Gastroesophageal sphincter (tissue), 3 donors: ENCODE measurements around the gene CST7.

Source experiments
- POLR2A ChIP-seq, 2 donors: fragments of 450-650 bp; IDR thresholded peaks; one replicate each; pipeline ENCODE4 v1.6.1; 2017; ENCODE audit warnings: antibody characterized with exemption in 2 of 2, mild to moderate bottlenecking in 2 of 2, moderate library complexity in 1 of 2
- POLR2AphosphoS5 ChIP-seq: sonication (generic); formaldehyde crosslinking; IDR thresholded peaks from one replicate; pipeline ENCODE4 v1.6.1; 2017; ENCODE audit warnings: antibody characterized with exemption
- TF ChIP-seq, protein P1 (sequence below), 4 experiments: fragments of 200-600 bp in 2 of 4; fragments of 450-650 bp in 2 of 4; sonication (generic) in 1 of 4; IDR thresholded peaks; one replicate each; pipeline ENCODE4 v1.5.1; 2017 to 2019; ENCODE audit warnings: antibody characterized with exemption in 4 of 4, mild to moderate bottlenecking in 2 of 4, moderate library complexity in 2 of 4

DNA sequence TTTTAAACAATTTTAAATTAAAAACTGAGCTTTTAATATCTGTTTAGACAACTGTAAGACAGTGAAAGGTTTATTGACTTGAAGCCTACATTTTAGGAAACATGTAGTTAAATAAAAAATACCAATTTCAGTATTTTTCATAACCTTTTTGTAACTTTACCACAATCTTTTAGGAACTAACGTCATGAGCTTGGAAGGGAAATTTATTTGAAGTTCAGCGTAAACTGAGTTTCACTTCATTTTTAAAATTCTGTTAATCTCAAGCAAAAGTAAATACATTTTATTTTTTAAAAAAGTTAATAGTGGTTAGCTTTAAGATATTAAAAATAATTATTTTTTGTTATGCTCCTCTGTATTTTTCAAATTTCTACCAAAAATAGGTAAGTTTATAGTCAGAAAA, 5.5 kb downstream of the CST7 start:
- TF ChIP-seq POLR2A (IDR thresholded peaks at IDR 0.05) (no peak), POLR2AphosphoS5 (no peak)
- TF ChIP-seq, protein P1, sequence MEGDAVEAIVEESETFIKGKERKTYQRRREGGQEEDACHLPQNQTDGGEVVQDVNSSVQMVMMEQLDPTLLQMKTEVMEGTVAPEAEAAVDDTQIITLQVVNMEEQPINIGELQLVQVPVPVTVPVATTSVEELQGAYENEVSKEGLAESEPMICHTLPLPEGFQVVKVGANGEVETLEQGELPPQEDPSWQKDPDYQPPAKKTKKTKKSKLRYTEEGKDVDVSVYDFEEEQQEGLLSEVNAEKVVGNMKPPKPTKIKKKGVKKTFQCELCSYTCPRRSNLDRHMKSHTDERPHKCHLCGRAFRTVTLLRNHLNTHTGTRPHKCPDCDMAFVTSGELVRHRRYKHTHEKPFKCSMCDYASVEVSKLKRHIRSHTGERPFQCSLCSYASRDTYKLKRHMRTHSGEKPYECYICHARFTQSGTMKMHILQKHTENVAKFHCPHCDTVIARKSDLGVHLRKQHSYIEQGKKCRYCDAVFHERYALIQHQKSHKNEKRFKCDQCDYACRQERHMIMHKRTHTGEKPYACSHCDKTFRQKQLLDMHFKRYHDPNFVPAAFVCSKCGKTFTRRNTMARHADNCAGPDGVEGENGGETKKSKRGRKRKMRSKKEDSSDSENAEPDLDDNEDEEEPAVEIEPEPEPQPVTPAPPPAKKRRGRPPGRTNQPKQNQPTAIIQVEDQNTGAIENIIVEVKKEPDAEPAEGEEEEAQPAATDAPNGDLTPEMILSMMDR (IDR thresholded peaks at IDR 0.05): no peak
